Skin epidermis (tissue), 12 donors: ENCODE data around the gene BICD1.
A peak's percentile ranks its signal among the peaks of the same experiment; 100 is the strongest.
"Not testable (repeated sequence)": the region's sequence is repeated elsewhere in the genome, so short reads cannot be mapped to it uniquely, and the experiment has no call there.

Experiments used
- H3K27ac ChIP-seq, 21 experiments: fragments of 200-600 bp; sonication (generic) in 11 of 21; one replicate each; pipeline ENCODE4 v1.5.0; 2020; ENCODE audit warnings: mild to moderate bottlenecking in 3 of 21, inconsistent platforms in 2 of 21, moderate library complexity in 2 of 21
- H3K4me3 ChIP-seq, 7 experiments: fragments of 200-600 bp; sonication (generic) in 2 of 7; one replicate each; pipeline ENCODE4 v1.5.0; 2020; ENCODE audit warnings: inconsistent platforms in 2 of 7, mild to moderate bottlenecking in 2 of 7, moderate library complexity in 1 of 7

BICD1 gene

GRCh38 chr12:32265951-32266350, 159.3 kb downstream of the BICD1 start:
- Histone ChIP-seq H3K4me3 (no peak overlapping the region), H3K27ac (peak overlapping the region in 2 of 21 experiments; percentile 7 to 34)

DNA sequence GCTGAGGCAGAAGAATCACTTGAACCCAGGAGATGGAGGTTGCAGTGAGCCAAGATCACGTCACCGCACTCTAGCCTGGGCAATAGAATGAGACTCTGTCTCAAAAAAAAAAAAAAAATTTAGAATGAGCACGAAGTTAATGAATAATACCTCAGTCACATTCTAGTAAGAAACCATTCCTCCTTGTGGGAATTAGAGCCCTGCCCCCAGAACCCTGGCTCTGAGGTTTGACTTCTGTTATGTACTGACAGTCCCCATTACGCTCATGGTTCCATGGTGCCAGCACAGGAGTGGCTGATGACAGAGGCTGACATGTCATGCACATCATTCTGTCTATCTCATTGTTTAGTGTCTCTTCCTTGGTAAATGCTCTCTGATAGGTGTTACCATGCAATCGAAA, 160.1 kb downstream of the BICD1 start:
- Histone ChIP-seq H3K4me3 (no peak overlapping the region), H3K27ac (no peak overlapping the region)

DNA sequence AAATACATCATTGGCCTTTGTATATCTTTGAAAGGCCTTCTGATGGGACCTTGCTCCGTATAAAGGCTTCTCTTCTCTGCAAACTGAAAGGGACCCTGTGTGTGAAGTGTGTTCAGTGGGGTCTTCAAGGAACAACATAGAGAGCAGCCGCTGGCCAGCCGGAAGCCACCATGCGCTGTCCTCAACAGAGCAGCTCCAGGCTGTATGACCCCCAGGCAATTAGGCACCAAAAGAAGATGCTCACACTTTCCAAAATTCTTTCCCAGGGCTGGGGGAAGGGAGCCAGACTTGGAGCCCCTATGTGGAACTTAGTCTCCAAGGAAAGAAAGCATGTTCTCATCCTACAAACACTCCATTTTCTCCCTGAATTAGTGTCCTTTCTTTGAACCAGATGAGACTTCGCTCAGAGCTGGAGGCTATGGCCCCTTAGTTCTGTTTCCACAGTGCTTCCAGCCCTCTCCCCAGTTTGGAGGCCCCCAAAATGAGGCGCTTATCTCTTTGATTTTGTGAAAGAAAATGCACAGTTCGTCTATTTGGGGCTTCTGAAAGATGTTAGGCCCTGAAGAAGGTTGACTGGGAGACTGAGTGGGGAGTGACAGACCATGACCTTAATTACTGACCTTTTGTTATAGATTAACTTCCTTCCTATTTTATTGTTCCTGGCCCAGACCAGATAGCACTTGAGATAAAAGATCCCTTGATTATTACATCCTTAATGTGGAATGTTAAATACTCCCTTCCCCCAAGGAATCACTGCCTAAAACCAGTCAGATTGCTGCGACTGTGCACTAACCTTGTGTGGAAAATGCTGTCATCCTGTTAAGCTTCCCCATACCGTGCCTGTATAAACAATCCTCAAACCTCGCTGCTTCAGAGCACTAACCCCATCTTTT, 164.4 kb downstream of the BICD1 start:
- Histone ChIP-seq H3K4me3 (no peak overlapping the region), H3K27ac (peak overlapping the region in 2 of 21 experiments; percentile 16 to 47)

GRCh38 chr12:32272465-32272864, 165.8 kb downstream of the BICD1 start:
- Histone ChIP-seq H3K4me3 (no peak overlapping the region), H3K27ac (no peak overlapping the region)

- Histone ChIP-seq H3K4me3 (no peak overlapping the region), H3K27ac (peak overlapping the region in 3 of 21 experiments; percentile 0 to 31 (median 18))
Measured at GRCh38 chr12:32273063-32273522, 166.4 kb downstream of the BICD1 start.

GRCh38 chr12:32273712-32274111, 167.1 kb downstream of the BICD1 start:
- Histone ChIP-seq H3K4me3 (no peak overlapping the region), H3K27ac (peak overlapping the region in 3 of 21 experiments; percentile 0 to 31 (median 18))

GRCh38 chr12:32274665-32275064, 168.0 kb downstream of the BICD1 start:
- Histone ChIP-seq H3K27ac (no peak overlapping the region), H3K4me3 (no peak overlapping the region)

GRCh38 chr12:32275520-32275919, 168.9 kb downstream of the BICD1 start:
- not testable (repeated sequence) for H3K4me3 ChIP-seq, H3K27ac ChIP-seq

- Histone ChIP-seq H3K27ac (no peak overlapping the region), H3K4me3 (no peak overlapping the region)
Measured at GRCh38 chr12:32277774-32278173, 171.1 kb downstream of the BICD1 start.

GRCh38 chr12:32281098-32281497, 174.5 kb downstream of the BICD1 start:
- Histone ChIP-seq H3K4me3 (no peak overlapping the region), H3K27ac (no peak overlapping the region)

DNA sequence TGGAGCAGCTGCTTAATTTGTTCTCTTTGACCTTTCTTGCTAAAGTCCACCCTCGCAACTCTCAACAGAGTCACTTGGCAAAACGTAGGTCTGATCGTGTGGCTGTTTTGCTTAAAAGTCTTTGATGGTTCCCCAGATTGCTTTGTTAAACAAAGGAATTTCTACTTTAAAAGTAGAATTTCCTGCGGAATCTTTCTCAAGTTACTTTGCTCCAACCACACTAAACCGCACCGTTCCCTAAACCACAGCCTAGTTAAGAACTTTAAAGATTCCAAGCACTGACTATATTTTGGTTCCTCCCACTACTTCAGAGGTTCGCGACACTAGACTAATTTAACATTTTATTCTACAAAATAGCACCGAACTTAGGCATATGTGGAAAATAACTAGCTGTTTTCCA, 177.9 kb downstream of the BICD1 start:
- H3K27ac ChIP-seq: no peak overlapping the region

GRCh38 chr12:32285021-32285420, 178.4 kb downstream of the BICD1 start:
- H3K27ac ChIP-seq: no peak overlapping the region

More for the DNA sequence above, 177.9 kb downstream of the BICD1 start:
- no peak overlapping the region for H3K4me3 ChIP-seq

DNA sequence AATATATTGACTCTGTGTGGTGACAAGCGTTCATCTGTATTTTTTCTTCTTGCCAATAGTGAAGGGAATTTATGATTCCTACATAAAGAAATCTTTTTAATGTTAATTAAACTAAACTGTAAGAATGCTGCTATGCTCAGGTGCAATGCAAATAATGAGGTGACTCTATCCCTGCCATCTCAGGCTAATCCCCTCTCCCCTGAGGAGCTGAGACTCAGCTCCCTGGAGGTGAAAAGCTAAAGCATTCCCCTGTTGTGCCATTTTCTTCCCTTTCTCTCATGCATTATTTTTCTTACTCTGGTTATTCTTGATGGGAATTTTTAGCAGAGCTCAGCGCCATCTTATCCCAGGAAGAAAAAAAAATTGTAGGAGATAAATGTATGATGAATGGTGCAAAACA, 178.8 kb downstream of the BICD1 start:
- no peak overlapping the region for H3K4me3 ChIP-seq
- H3K27ac ChIP-seq: no peak overlapping the region

More at GRCh38 chr12:32285021-32285420, 178.4 kb downstream of the BICD1 start:
- no peak overlapping the region for H3K4me3 ChIP-seq

DNA sequence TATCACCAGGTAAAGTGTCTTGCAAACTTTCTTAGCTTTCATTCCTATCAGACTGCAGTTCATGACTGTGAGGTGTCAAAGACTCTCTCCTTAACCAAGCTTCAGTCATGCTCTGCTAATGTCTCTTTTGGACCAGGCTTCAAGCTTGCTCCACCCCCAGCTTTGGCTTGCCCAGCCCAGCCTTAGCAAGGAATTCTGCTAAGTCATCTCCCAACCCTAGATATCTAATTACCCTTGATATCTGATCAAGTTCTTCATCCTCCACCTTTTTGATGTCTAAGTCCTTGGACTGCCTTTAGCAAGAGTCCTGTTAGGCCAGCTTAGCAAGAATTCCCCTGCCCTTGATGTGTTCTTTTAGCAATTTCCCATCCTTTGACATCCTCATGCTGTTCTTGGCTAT, 183.8 kb downstream of the BICD1 start:
- Histone ChIP-seq H3K4me3 (no peak overlapping the region), H3K27ac (no peak overlapping the region)

GRCh38 chr12:32292151-32292550, 185.5 kb downstream of the BICD1 start:
- H3K27ac ChIP-seq: no peak overlapping the region
- H3K4me3 ChIP-seq: no peak overlapping the region

- no peak overlapping the region for H3K4me3 ChIP-seq
- no peak overlapping the region for H3K27ac ChIP-seq
Measured at GRCh38 chr12:32293808-32294419, 187.3 kb downstream of the BICD1 start.

DNA sequence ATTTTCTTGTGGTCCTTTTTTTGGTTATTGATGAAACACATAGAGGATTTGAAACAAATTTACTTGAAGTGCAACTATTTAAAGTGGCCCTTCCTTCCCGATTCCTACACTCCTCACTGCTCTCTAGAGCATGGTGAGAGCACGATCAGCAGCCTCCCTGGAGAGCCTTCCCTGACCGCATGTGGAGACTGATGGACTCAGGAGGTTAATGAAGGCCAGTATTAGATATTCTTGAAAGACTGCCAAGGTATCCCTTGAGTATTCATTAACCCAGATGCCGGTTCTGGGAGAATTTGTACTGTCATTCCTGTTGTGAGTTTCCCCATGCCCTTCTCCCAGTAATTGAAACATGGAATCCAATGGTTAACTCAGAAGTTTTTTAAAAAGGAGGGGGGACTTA, 189.9 kb downstream of the BICD1 start:
- no peak overlapping the region for H3K27ac ChIP-seq

GRCh38 chr12:32298917-32299316, 192.3 kb downstream of the BICD1 start:
- no peak overlapping the region for H3K27ac ChIP-seq
- no peak overlapping the region for H3K4me3 ChIP-seq

More for the DNA sequence above, 189.9 kb downstream of the BICD1 start:
- H3K4me3 ChIP-seq: no peak overlapping the region

DNA sequence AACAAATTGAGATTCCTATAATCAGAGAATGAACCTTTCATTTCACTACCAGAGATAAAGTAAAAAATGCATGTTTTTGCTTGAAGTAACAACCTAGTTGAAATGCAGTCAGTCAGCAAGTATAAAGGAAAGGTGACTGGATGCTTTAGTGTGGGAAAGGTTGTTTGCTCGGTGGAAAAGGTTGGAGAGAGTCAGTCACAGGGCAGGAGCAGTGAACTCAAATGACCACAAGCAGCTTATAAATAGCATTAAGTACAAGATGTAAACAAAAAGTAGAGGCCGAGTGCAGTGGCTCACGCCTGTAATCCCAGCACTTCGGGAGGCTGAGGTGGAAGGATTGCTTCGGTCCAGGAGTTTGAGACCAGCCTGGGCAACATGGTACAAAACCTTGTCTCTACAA, 194.6 kb downstream of the BICD1 start:
- no peak overlapping the region for H3K27ac ChIP-seq
- no peak overlapping the region for H3K4me3 ChIP-seq

DNA sequence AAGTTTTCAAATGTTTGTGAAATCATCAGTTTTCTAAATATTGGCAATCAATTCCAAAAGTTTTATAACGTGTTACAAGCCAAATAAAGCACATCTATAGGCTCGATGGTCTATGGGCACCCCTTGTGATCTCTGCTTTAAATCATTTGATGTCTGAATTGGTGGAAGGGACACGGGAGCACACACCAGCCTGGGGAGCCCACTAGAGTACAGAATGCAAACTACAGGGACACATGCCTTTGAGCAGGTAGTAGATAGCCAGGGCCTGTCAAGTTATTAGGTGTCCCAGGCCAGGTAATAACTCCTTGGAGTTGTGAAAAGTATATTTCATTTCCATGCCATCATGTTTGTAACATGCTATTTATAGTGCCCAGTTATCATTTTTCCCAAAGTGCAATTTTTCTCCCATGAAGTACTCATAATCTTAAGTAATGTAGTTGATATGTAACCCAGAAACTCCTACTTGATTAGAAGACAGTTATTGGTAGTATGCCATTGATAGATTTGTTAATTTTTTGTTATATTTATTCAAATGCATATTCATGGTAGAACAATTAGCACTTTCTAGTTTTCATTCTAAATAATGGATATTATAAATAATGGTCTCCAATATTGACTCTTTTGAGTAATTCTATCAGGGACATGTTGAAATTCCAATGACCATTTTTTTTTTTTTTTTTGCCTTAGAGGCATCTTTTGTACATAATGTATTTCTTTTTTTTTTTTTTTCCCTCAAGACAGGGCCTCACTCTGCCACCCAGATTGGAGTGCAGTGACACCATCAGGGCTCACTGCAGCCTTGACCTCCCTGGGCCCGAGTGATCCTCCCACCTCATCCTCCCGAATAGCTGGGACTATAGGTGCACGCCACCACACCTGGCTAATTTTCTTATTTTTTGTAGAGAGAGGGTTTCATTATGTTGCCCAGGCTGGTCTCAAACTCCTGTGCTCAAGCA, 195.8 kb downstream of the BICD1 start:
- Histone ChIP-seq H3K27ac (no peak overlapping the region), H3K4me3 (no peak overlapping the region)
